ENCODE measurements around the gene NDRG3. TPM values are rescaled to one million over a fixed set of nuclear protein-coding genes. Genes with fewer than 3 reads are reported as not detected.

Gene NDRG3
- total and polyA plus RNA-seq, 2 of the 8 experiments (the other 6 are each of a cell fraction or from before 2014, with no cell fraction given): 25.7 to 32.3 TPM

- no peak for FAIRE-seq
- Histone ChIP-seq H3K79me1 (ENCODE audit: low read depth, low read length) (no peaks in the 10 kb centered on the region), H3K4me2 (ENCODE audit: insufficient read depth in 1 of 2, low read depth in 2 of 2, low read length in 2 of 2) (no peak overlapping the region), H2BK120ac (replicated peaks; ENCODE audit: low read depth, low read length) (no peak overlapping the region), H3K23ac (ENCODE audit: insufficient read length) (no peak overlapping the region), H4K8ac (ENCODE audit: extremely low read depth, insufficient read depth, low read length) (no peak overlapping the region), H3K27ac (ENCODE audit: low read depth, low read length) (no peak overlapping the region), H3K14ac (ENCODE audit: insufficient read length) (no peak overlapping the region), H2BK5ac (ENCODE audit: low read depth, low read length) (no peak overlapping the region), H2AK5ac (ENCODE audit: low read depth, low read length) (no peak overlapping the region), H4K5ac (ENCODE audit: insufficient read length, low read depth, low read length) (no peak overlapping the region), H4K91ac (replicated peaks; ENCODE audit: insufficient read length, low read length) (no peak overlapping the region), H3K4me1 (replicated peaks in 1 of 4; ENCODE audit: control insufficient read depth in 3 of 4, insufficient read depth in 4 of 4, low read length in 3 of 4) (no peaks in the 10 kb centered on the region), H3K56ac (replicated peaks; ENCODE audit: insufficient read length, low read depth, low read length) (no peak overlapping the region), H3K18ac (ENCODE audit: extremely low read depth, low read length) (no peak overlapping the region), H3K9ac (replicated peaks in 1 of 4; ENCODE audit: extremely low read depth in 1 of 4, low read depth in 3 of 4, low read length in 3 of 4) (no peak overlapping the region), H3K23me2 (ENCODE audit: low read depth, low read length) (no peaks in the 10 kb centered on the region), H3K4me3 (ENCODE audit: extremely low read depth in 1 of 4, insufficient read depth in 2 of 4, low read depth in 3 of 4, low read length in 4 of 4) (no peak overlapping the region), H3K79me2 (ENCODE audit: control insufficient read depth in 1 of 2, insufficient read depth in 2 of 2, low read length in 2 of 2) (no peaks in the 10 kb centered on the region), H3K36me3 (ENCODE audit: control insufficient read depth in 2 of 4, insufficient read depth in 4 of 4, low read length in 3 of 4) (peaks cover 0 to 17% (median 9%) of the 10 kb centered on the region in 4 experiments; a peak in 5 of 8 replicates), H2BK12ac (ENCODE audit: low read depth, low read length) (no peak overlapping the region), H2BK15ac (ENCODE audit: low read length) (no peak overlapping the region), H3K4ac (replicated peaks; ENCODE audit: insufficient read length, low read depth, low read length) (no peak overlapping the region), H2AFZ (ENCODE audit: low read length) (no peak overlapping the region), H4K20me1 (replicated peaks in 1 of 2; ENCODE audit: control insufficient read depth in 1 of 2, insufficient read depth in 2 of 2, low read length in 2 of 2) (peaks cover 0 to 2% of the 10 kb centered on the region in 2 experiments), H3K27me3 (replicated peaks in 1 of 4; ENCODE audit: control insufficient read depth in 3 of 4, extremely low read depth in 1 of 4, insufficient read depth in 3 of 4, low read length in 3 of 4) (no peaks in the 10 kb centered on the region), H2BK20ac (ENCODE audit: low read length) (no peak overlapping the region), H3K9me3 (ENCODE audit: insufficient read depth in 2 of 2, low read depth in 1 of 2, low read length in 1 of 2) (no peaks in the 10 kb centered on the region)
- DNase-seq (ENCODE audit: low read depth in 1 of 2, low spot score in 2 of 2): no peak
- 88% methylated on average over 7 of the region's 7 CpGs; no CpG with 5 or more reads in 1 of the 2 experiments for WGBS, 2 experiments (ENCODE audit: extremely low coverage in 1 of 2, insufficient coverage in 1 of 2, insufficient read length in 1 of 2, insufficient replicate concordance in 2 of 2, low coverage in 1 of 2, low lambda C conversion rate in 2 of 2, missing lambda C conversion rate in 1 of 2)
- CTCF ChIA-PET (ENCODE audit: partially characterized antibody): interaction anchor here (0.9 to 3.7 kb wide), 4 partner anchors 10 to 102 kb away, joined by 3 to 22 read pairs (median 4); partner anchors contain the start of gene DSN1
- POLR2A ChIA-PET (ENCODE audit: partially characterized antibody): no interaction called here
- TF ChIP-seq CTBP2 (IDR thresholded peaks at IDR 0.05; ENCODE audit: borderline replicate concordance, insufficient read depth, insufficient read length, low read length) (no peak), CREB1 (IDR thresholded peaks at IDR 0.05) (no peak), CBX8 (IDR thresholded peaks at IDR 0.05; ENCODE audit: borderline replicate concordance, low read depth, low read length) (no peak), BRCA1 (IDR thresholded peaks at IDR 0.05; ENCODE audit: low read depth, low read length) (no peak), SP2 (IDR thresholded peaks at IDR 0.05; ENCODE audit: low read length) (no peak)
Measured at GRCh38 chr20:36784116-36784515, 38.2 kb upstream of the NDRG3 start.

All from H1 (cell line).